ENCODE measurements around the gene DCPS. TPM values are rescaled to one million over a fixed set of nuclear protein-coding genes. Genes with fewer than 3 reads are reported as not detected.
"Not testable (repeated sequence)": the region's sequence is repeated elsewhere in the genome, so short reads cannot be mapped to it uniquely, and the experiment has no call there.

The DCPS gene
- total and polyA plus RNA-seq, 5 donors: 9.9 to 14.9 (median 10.4) TPM

- Histone ChIP-seq H3K27ac (ENCODE audit: low read length) (no peak overlapping the region), H3K9me3 (ENCODE audit: control insufficient read depth, low read length) (no peaks in the 10 kb centered on the region), H3K4me3 (ENCODE audit: low read length) (no peak overlapping the region), H3K27me3 (ENCODE audit: control insufficient read depth, insufficient read depth) (no peaks in the 10 kb centered on the region), H3K4me1 (ENCODE audit: control insufficient read depth, insufficient read depth, low read length) (peaks cover 2% of the 10 kb centered on the region)
- DNase-seq (no peak), ATAC-seq (no peak)
- WGBS: 85% methylated on average over 6 of the region's 6 CpGs
- intact Hi-C loops (cut with DNase I): no loop called here
Observed at GRCh38 chr11:126288237-126288636, 15.6 kb upstream of the DCPS start.

GRCh38 chr11:126290887-126291286 lies 13.0 kb upstream of the DCPS start:
- Histone ChIP-seq H3K9me3 (ENCODE audit: control insufficient read depth, low read length) (no peaks in the 10 kb centered on the region), H3K4me3 (ENCODE audit: low read length) (no peak overlapping the region), H3K27me3 (ENCODE audit: control insufficient read depth, insufficient read depth) (no peaks in the 10 kb centered on the region), H3K27ac (ENCODE audit: low read length) (no peak overlapping the region), H3K4me1 (ENCODE audit: control insufficient read depth, insufficient read depth, low read length) (no peaks in the 10 kb centered on the region)
- WGBS: 78% methylated on average over 12 of the region's 12 CpGs
- intact Hi-C loops (cut with DNase I): no loop called here
- DNase-seq (peak in 1 of 3 donors; percentile 51), ATAC-seq (peak; percentile 7 to 14)

GRCh38 chr11:126293726-126294125 lies 10.1 kb upstream of the DCPS start:
- Histone ChIP-seq H3K9me3 (ENCODE audit: control insufficient read depth, low read length) (no peaks in the 10 kb centered on the region), H3K4me1 (ENCODE audit: control insufficient read depth, insufficient read depth, low read length) (no peaks in the 10 kb centered on the region), H3K4me3 (ENCODE audit: low read length) (no peak overlapping the region), H3K27ac (ENCODE audit: low read length) (no peak overlapping the region), H3K27me3 (ENCODE audit: control insufficient read depth, insufficient read depth) (no peaks in the 10 kb centered on the region)
- ATAC-seq (no peak), DNase-seq (peak in 1 of 3 donors; percentile 27)
- WGBS: 81% methylated on average over 5 of the region's 5 CpGs
- intact Hi-C loops (cut with DNase I): no loop called here

- 40% methylated on average over 2 of the region's 2 CpGs for WGBS
- Histone ChIP-seq H3K27me3 (ENCODE audit: control insufficient read depth, insufficient read depth) (no peaks in the 10 kb centered on the region), H3K9me3 (ENCODE audit: control insufficient read depth, low read length) (no peaks in the 10 kb centered on the region), H3K27ac (ENCODE audit: low read length) (no peak overlapping the region), H3K4me1 (ENCODE audit: control insufficient read depth, insufficient read depth, low read length) (no peaks in the 10 kb centered on the region), H3K4me3 (ENCODE audit: low read length) (no peak overlapping the region)
- intact Hi-C loops (cut with DNase I): no loop called here
- ATAC-seq (no peak), DNase-seq (no peak)
Observed at GRCh38 chr11:126297004-126297403, 6.9 kb upstream of the DCPS start.

GRCh38 chr11:126304457-126305075 lies 706 bp downstream of the DCPS start:
- H3K27me3 ChIP-seq (ENCODE audit: control insufficient read depth, insufficient read depth): no peaks in the 10 kb centered on the region
- DNase-seq: no peak
- intact Hi-C loops (cut with DNase I): no loop called here
- ATAC-seq: peak; percentile 3 to 14
- H3K27ac ChIP-seq (ENCODE audit: low read length): no peak overlapping the region
- no peaks in the 10 kb centered on the region for H3K9me3 ChIP-seq (ENCODE audit: control insufficient read depth, low read length)
- 33% methylated on average over 12 of the region's 12 CpGs for WGBS
- H3K4me3 ChIP-seq (ENCODE audit: low read length): peak overlapping the region; percentile 69
- H3K4me1 ChIP-seq (ENCODE audit: control insufficient read depth, insufficient read depth, low read length): no peaks in the 10 kb centered on the region

- Histone ChIP-seq H3K4me1 (ENCODE audit: control insufficient read depth, insufficient read depth, low read length) (peaks cover 2% of the 10 kb centered on the region), H3K27ac (ENCODE audit: low read length) (no peak overlapping the region), H3K9me3 (ENCODE audit: control insufficient read depth, low read length) (no peaks in the 10 kb centered on the region), H3K27me3 (ENCODE audit: control insufficient read depth, insufficient read depth) (no peaks in the 10 kb centered on the region), H3K4me3 (ENCODE audit: low read length) (no peak overlapping the region)
- intact Hi-C loops (cut with DNase I): no loop called here
- WGBS: 95% methylated on average over 4 of the region's 4 CpGs
- DNase-seq (no peak), ATAC-seq (no peak)
Observed at GRCh38 chr11:126305699-126306098, 1.8 kb downstream of the DCPS start.

DNA sequence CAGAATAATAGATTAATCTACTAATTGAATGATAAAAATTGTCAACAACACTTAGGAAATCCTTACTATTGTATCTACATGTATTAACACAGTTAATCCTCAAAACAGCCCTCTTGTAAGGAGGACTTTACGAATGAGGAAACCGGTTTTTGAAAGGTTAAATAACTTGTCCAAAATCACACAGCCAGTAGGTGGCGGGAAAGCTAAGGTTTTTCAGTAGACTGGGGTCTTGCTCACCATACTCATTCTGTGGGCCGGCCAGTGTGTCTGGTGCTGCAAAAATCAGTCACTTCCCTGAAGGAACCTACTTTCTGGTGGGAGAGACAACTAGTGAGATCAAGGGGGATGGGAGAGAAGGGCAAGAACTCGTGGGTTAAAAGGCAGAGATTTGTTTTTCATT lies 3.8 kb downstream of the DCPS start:
- Histone ChIP-seq H3K9me3 (ENCODE audit: control insufficient read depth, low read length) (no peaks in the 10 kb centered on the region), H3K4me1 (ENCODE audit: control insufficient read depth, insufficient read depth, low read length) (peaks cover 4% of the 10 kb centered on the region), H3K4me3 (ENCODE audit: low read length) (no peak overlapping the region), H3K27ac (ENCODE audit: low read length) (no peak overlapping the region), H3K27me3 (ENCODE audit: control insufficient read depth, insufficient read depth) (no peaks in the 10 kb centered on the region)
- whole genome bisulfite sequencing: 32% methylated on average over 5 of the region's 5 CpGs
- DNase-seq (no peak), ATAC-seq (no peak)
- intact Hi-C loops (cut with DNase I): loop anchor here in 1 of 4 donors (2.0 kb wide), 1 partner anchor 173 kb away; no protein-coding TSS in a partner anchor

GRCh38 chr11:126308271-126308671 lies 4.4 kb downstream of the DCPS start:
- WGBS: 72% methylated on average over 4 of the region's 4 CpGs
- ATAC-seq (no peak), DNase-seq (no peak)
- no peaks in the 10 kb centered on the region for H3K27me3 ChIP-seq (ENCODE audit: control insufficient read depth, insufficient read depth)
- H3K9me3 ChIP-seq (ENCODE audit: control insufficient read depth, low read length): no peaks in the 10 kb centered on the region
- intact Hi-C loops (cut with DNase I): loop anchor here in 1 of 4 donors (2.0 kb wide), 1 partner anchor 173 kb away; no protein-coding TSS in a partner anchor
- H3K4me3 ChIP-seq (ENCODE audit: low read length): no peak overlapping the region
- H3K4me1 ChIP-seq (ENCODE audit: control insufficient read depth, insufficient read depth, low read length): peaks cover 4% of the 10 kb centered on the region
- no peak overlapping the region for H3K27ac ChIP-seq (ENCODE audit: low read length)

DNA sequence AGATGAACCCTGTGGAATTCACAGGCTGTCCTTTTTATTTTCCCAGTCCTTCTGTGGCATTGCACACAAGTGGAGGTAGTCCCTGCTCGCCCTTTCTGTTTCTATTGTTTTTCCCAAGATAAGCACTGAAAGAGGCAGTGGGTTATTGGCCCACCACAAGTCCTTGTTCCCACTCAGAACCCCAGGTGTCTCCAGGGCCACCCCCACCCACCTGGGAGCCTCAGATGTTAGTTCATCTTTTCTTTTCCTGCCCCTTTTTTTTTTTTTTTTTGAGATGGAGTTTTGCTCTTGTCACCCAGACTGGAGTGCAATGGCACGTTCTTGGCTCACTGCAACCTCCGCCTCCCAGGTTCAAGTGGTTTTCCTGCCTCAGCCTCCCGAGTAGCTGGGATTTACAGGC lies 4.9 kb downstream of the DCPS start:
- intact Hi-C loops (cut with DNase I): loop anchor here in 1 of 4 donors (2.0 kb wide), 1 partner anchor 172 kb away; no protein-coding TSS in a partner anchor
- H3K4me1 ChIP-seq (ENCODE audit: control insufficient read depth, insufficient read depth, low read length); ATAC-seq; H3K9me3 ChIP-seq (ENCODE audit: control insufficient read depth, low read length); H3K27me3 ChIP-seq (ENCODE audit: control insufficient read depth, insufficient read depth); DNase-seq; H3K4me3 ChIP-seq (ENCODE audit: low read length); H3K27ac ChIP-seq (ENCODE audit: low read length): not testable (repeated sequence)
- 88% methylated on average over 4 of the region's 4 CpGs for WGBS

DNA sequence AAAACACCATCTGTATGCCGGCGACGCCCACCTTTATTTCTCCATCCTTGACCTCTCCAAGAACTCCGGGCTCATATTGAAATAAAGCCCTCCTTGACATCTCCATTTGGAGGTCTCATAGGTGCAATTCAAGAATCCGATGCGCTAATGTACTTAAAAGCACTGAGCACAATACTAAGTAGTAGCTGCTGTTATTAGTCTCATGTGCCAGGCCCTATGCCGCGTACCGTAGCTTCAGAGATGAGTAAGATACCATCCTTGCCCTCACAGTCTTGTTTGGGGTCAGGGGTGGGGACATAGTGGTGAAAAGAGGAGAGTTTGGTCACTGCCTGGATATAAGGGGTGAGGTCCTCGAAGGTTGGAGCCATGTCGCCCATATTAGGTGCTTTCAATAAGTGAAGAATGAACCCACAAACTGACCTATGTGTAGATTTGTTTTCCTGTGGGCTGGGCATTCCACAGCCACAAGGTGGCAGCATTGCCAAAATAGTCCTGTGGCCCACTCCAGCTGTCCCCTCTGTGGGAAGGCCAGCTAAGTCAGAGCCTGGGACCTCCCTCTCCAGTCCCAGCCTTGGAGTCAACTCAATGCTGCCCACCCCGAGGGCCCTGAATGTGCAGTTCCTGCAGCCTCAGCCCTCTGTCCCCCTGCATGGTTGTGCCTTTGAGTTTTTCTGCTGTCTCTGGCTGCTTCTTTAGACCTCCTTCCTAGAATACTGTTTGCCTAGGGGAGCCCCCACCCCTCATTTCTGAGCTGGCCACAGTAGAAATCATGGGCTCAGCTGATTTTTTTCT lies 6.5 kb downstream of the DCPS start:
- Histone ChIP-seq H3K27ac (ENCODE audit: low read length) (no peak overlapping the region), H3K4me1 (ENCODE audit: control insufficient read depth, insufficient read depth, low read length) (peaks cover 4% of the 10 kb centered on the region)
- WGBS: 57% methylated on average over 12 of the region's 12 CpGs

GRCh38 chr11:126310992-126311310 lies 7.1 kb downstream of the DCPS start:
- ATAC-seq (peak; percentile 10 to 18), DNase-seq (no peak)
- intact Hi-C loops (cut with DNase I): loop anchor here (5.0 to 10.0 kb wide), 5 partner anchors 104 to 171 kb away; no protein-coding TSS in a partner anchor
- Histone ChIP-seq H3K27ac (ENCODE audit: low read length) (peak overlapping the region; percentile 7), H3K4me3 (ENCODE audit: low read length) (no peak overlapping the region), H3K4me1 (ENCODE audit: control insufficient read depth, insufficient read depth, low read length) (peaks cover 4% of the 10 kb centered on the region), H3K9me3 (ENCODE audit: control insufficient read depth, low read length) (no peaks in the 10 kb centered on the region), H3K27me3 (ENCODE audit: control insufficient read depth, insufficient read depth) (no peaks in the 10 kb centered on the region)
- 55% methylated on average over 6 of the region's 6 CpGs for WGBS

More for the DNA sequence above, 6.5 kb downstream of the DCPS start:
- ATAC-seq (peak; percentile 94 to 95), DNase-seq (peak; percentile 80 to 92 (median 88))
- Histone ChIP-seq H3K9me3 (ENCODE audit: control insufficient read depth, low read length) (no peaks in the 10 kb centered on the region), H3K4me3 (ENCODE audit: low read length) (no peak overlapping the region), H3K27me3 (ENCODE audit: control insufficient read depth, insufficient read depth) (no peaks in the 10 kb centered on the region)
- intact Hi-C loops (cut with DNase I): loop anchor here (5.0 to 10.0 kb wide), 5 partner anchors 104 to 172 kb away; no protein-coding TSS in a partner anchor

Measured in right cardiac atrium (tissue), 5 donors.